OCI-LY7 (cell line): ENCODE data around the gene VENTX. TPM values are rescaled to one million over a fixed set of nuclear protein-coding genes. Genes with fewer than 3 reads are reported as not detected.

Source experiments
- microRNA-seq: library from miRNA; unstranded; fragments of <30 nt; microRNA quantifications from one replicate; pipeline ENCODE4 v1.2.0, GENCODE V29; 2022; ENCODE audit warnings: borderline replicate concordance
- total RNA-seq, 2 experiments: library from RNA; depleted of rRNA in 1 of 2; stranded (reverse); fragments of >200 nt in 1 of 2; shearing (Covaris generic) in 1 of 2; gene quantifications; 2 replicates each; pipeline ENCODE4 v1.2.3, GENCODE V29; 2014 to 2022

VENTX gene
- total RNA-seq, 2 experiments from 2014 or later = not detected

Small RNA genes within 50 kb of the gene (microRNA-seq; reads per million reads assigned to microRNA genes)
- not detected for gene MIR202

Other genes starting within 250 kb of the VENTX start
- not detected in 2 replicates for gene ADGRA1, start 149.9 kb upstream of the VENTX start, total RNA-seq (2014; rRNA removed; shearing (Covaris generic))
- gene ADGRA1, start 149.9 kb upstream of the VENTX start, total RNA-seq (2022) = not detected in 2 replicates
- not detected in 2 replicates for gene KNDC1, start 77.6 kb upstream of the VENTX start, total RNA-seq (2014; rRNA removed; shearing (Covaris generic))
- not detected in 2 replicates for gene KNDC1, start 77.6 kb upstream of the VENTX start, total RNA-seq (2022)
- gene UTF1, start 7.6 kb upstream of the VENTX start, total RNA-seq (2014; rRNA removed; shearing (Covaris generic)) = not detected in 2 replicates
- not detected in 2 replicates for gene UTF1, start 7.6 kb upstream of the VENTX start, total RNA-seq (2022)
- 7.5 and 10.0 TPM in 2 replicates for gene ADAM8, start 39.0 kb downstream of the VENTX start, total RNA-seq (2014; rRNA removed; shearing (Covaris generic))
- gene ADAM8, start 39.0 kb downstream of the VENTX start, total RNA-seq (2022) = 16.3 and 17.6 TPM in 2 replicates
- gene TUBGCP2, start 71.0 kb downstream of the VENTX start, total RNA-seq (2014; rRNA removed; shearing (Covaris generic)) = 37.8 and 40.5 TPM in 2 replicates
- 53.0 and 56.1 TPM in 2 replicates for gene TUBGCP2, start 71.0 kb downstream of the VENTX start, total RNA-seq (2022)
- 64.7 and 95.0 TPM in 2 replicates for gene ZNF511, start 71.1 kb downstream of the VENTX start, total RNA-seq (2014; rRNA removed; shearing (Covaris generic))
- 60.6 and 68.8 TPM in 2 replicates for gene ZNF511, start 71.1 kb downstream of the VENTX start, total RNA-seq (2022)
- not detected in 2 replicates for gene CALY, start 99.0 kb downstream of the VENTX start, total RNA-seq (2014; rRNA removed; shearing (Covaris generic))
- not detected in 2 replicates for gene CALY, start 99.0 kb downstream of the VENTX start, total RNA-seq (2022)
- gene PRAP1, start 109.5 kb downstream of the VENTX start, total RNA-seq (2014; rRNA removed; shearing (Covaris generic)) = not detected in 2 replicates
- not detected in 2 replicates for gene PRAP1, start 109.5 kb downstream of the VENTX start, total RNA-seq (2022)
- gene FUOM, start 120.2 kb downstream of the VENTX start, total RNA-seq (2014; rRNA removed; shearing (Covaris generic)) = 46.0 and 47.5 TPM in 2 replicates
- gene FUOM, start 120.2 kb downstream of the VENTX start, total RNA-seq (2022) = 23.6 and 30.4 TPM in 2 replicates
- gene ECHS1, start 135.5 kb downstream of the VENTX start, total RNA-seq (2014; rRNA removed; shearing (Covaris generic)) = 39.5 and 48.3 TPM in 2 replicates
- 42.2 and 46.2 TPM in 2 replicates for gene ECHS1, start 135.5 kb downstream of the VENTX start, total RNA-seq (2022)
- 5.9 and 10.7 TPM in 2 replicates for gene PAOX, start 141.4 kb downstream of the VENTX start, total RNA-seq (2014; rRNA removed; shearing (Covaris generic))
- 16.0 and 28.1 TPM in 2 replicates for gene PAOX, start 141.4 kb downstream of the VENTX start, total RNA-seq (2022)
- 60.3 and 85.6 TPM in 2 replicates for gene MTG1, start 156.3 kb downstream of the VENTX start, total RNA-seq (2014; rRNA removed; shearing (Covaris generic))
- gene MTG1, start 156.3 kb downstream of the VENTX start, total RNA-seq (2022) = 101 and 107 TPM in 2 replicates
- gene SPRN, start 186.8 kb downstream of the VENTX start, total RNA-seq (2014; rRNA removed; shearing (Covaris generic)) = not detected in 2 replicates
- not detected in 2 replicates for gene SPRN, start 186.8 kb downstream of the VENTX start, total RNA-seq (2022)
- 7.3 and 10.0 TPM in 2 replicates for gene SCART1, start 216.1 kb downstream of the VENTX start, total RNA-seq (2014; rRNA removed; shearing (Covaris generic))
- 10.9 and 15.2 TPM in 2 replicates for gene SCART1, start 216.1 kb downstream of the VENTX start, total RNA-seq (2022)